Hematopoietic multipotent progenitor cell treated with erythropoietin and hydrocortisone succinate and interleukin-3 and kit ligand, for 15 days (in vitro differentiated cells): Measurements from ENCODE around the gene ACLY.
A peak's percentile ranks its signal among the peaks of the same experiment; 100 is the strongest.
"Not testable (repeated sequence)": the region's sequence is repeated elsewhere in the genome, so short reads cannot be mapped to it uniquely, and the experiment has no call there.

Experiments used
- DNase-seq: peaks from one replicate; pipeline ENCODE4 v3.0.0-alpha.2; 2015; ENCODE audit warnings: low spot score

The ACLY gene

DNA sequence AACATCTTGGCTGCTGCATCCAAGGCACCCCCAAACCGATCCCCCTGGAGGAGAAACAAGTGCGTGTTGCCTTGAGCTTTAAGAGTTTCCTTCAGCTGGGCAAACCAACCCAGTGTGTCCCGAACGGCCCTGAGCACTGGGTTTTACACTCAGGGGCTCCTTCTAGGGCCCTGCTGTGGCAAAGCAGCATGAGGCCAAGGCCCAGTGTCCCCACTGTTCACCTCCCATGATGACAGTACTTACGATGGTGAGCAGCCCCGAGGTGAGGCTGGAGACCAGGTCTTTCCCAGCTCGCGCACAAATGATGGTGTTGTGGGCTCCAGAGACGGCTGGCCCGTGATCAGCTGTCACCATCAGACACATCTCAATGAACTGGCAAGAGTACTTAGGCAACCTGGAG lies 47.0 kb downstream of the ACLY start:
- DNase-seq = no peak

DNA sequence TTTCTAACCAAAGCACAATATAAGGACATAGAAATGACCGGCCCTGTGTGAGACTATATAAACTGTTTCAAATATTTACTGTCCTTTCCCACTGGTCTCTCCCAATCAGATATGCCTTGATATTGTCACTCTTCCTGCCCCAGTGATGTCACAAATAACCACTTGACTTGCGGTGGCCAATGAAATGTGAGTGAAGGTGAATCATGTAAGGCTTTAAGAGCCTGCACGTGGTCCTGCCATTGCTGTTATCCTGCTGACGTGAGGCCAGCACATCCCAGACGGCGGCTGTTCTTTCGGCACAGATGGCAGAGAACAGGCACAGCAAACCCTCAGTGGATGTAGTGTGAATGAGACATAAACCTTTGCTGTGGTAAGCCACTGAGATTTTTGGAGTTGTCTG lies 48.1 kb downstream of the ACLY start:
- DNase-seq = no peak

DNA sequence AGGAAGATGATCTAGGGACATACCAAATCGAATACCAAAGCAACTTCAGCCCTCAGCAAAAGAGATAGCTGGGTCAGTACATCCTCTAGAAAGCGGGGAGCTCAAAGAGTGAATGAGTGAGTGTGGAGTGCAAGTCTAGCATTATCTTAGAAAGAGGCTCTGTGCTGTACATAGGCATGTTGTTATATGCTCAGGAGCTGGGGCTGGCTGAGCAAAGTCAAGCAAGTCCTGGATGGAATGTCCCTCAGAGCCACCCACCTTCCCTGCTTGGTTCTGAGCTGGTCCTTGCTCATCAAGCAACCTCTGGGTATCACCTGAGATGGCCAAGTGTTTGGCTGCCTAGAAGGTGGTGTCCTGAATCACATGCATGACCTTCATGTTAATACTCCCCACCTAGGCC lies 48.7 kb downstream of the ACLY start:
- no peak for DNase-seq

DNA sequence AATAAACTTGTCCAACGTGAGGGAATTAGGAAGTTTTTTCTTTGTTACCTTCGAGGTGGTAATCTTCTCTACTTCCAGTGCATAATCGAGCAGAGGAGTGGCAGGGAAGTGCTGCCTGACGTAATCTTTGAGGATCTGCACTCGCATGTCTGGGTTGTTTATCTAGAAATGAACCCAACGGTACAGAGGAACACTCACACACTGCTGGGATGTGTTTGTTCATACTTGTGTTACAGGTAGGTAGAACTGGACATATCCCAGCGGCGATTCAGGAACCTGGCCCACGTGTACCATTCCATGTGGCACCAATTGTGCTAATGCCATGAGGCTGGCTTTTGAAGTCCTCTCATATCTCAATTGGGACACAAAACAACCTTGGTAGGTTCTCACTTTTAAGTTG lies 49.3 kb downstream of the ACLY start:
- no peak for DNase-seq

DNA sequence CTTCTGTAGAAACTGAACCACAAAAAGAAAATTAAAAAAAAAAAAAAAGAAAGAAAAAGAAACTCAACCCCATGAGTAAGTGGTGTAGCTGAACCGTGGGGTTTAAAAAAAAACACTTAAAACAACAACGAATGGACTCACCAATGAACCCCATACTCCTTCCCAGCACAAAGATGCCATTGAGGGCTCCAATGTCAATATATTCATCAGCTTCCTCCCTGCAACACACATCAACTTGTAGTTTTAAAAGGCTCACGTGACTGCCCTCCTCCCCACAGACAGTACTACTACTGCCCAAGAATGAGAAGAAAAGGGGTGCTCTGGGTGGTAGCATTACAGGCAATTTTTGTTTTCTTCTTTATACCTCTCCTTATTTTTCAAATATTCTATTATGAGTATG lies 50.2 kb downstream of the ACLY start:
- no peak for DNase-seq

DNA sequence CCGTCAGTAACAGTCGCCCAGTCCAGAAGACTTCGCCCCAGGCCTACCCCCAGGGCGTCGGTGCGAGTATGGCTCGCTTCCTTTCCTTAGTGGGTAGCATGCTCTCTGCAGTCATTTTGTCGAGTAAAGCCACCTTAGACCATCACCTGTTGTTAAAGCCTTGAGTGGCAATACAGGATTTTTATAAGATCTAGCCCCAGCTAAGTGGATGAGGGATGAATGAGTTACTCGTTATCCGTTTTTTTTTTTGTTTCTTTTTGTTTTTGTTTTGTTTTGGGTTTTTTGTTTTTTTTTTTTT lies 53.2 kb downstream of the ACLY start:
- no peak for DNase-seq

DNA sequence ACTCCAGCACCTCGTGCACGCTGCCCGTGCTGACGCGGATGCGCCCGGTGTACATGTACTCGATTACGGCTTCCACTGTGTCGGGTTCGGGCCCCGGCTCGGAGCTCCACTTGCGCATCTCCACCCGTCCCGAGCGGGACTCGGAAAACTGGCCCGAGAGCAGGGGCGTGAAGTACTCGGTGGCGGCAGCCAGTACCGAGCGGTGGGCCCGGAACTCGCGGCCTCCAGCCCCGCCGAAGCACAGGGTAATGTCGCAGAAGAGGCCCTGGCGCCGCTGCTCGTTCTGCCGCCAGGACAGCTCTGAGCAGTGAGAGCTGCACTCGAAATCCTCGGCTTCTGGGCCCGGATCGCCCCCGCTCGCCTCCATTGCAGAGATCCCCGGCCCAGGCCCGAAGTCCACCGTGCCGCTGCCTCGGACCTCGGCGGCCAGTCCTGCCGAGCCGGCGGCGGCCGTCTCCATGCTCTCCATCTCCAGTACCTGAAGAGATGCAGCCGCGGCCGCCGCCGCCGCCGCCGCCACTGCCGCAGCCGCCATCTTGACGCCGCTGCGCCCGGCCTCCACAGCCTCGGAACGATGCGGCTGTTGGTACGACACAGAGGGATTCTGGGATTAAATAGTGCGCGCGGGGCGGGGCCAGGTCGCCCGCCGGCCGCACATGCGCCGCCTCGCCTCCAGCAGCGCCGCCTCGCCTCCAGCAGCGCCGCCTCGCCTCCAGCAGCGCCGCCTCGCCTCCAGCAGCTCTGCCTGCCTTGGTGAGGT lies 53.7 kb downstream of the ACLY start, which contains the start of gene KLHL11:
KLHL11 (minus strand) TSS at position 588 of the 760 bp plus-strand sequence; CDS start at position 535, 53 bp downstream.
- peak; percentile 90 for DNase-seq

DNA sequence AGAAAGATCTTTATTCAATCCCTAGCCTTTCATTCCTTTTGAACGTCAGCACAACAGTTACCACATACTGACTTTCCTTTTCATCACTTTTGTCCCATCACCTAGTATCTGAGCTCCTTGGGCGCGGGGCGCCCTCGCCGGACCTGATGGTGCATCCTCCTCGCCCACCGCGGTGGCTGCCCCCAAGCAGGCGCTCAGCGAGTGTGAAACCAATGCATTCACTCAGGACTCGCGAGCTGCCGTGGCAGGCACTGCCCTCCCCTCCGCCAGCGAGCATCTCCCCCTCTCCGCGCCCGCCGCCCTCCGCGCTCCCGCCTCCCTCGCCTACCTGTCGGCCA lies 54.3 kb downstream of the ACLY start:
- no peak for DNase-seq

DNA sequence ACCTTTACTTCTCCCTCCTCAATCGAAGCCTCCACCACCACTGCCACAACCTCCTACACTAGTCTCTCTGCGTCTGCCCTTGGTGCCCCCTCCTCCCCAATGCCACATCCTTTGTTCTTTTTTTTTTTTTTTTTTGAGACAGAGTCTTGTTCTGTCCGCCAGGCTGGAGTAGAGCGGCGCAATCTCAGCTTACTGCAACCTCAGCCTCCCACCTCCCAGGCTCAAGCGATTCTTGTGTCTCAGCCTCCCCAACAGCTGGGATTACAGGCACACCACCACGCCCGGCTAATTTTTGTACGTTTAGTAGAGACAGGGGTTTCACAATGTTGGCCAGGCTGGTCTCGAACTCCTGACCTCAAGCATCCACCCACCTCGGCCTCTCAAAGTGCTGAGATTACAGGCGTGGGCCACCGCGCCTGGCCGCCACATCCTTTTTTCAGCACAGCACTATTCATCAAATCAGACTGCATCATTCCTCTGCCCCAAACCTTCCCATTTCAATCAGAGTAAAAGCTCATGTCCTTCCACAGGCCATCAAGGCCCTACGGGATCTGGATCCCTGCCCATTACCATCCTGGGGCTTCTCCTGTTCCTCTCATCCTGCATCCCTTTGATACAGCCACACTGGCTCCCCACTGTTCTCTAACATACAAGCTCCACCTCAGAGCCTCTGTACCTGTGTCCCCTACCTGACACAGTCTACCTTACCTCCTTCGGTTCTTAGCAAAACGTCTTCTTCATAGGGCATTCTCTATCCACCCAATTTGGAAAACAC lies 55.5 kb downstream of the ACLY start:
- DNase-seq = no peak

DNA sequence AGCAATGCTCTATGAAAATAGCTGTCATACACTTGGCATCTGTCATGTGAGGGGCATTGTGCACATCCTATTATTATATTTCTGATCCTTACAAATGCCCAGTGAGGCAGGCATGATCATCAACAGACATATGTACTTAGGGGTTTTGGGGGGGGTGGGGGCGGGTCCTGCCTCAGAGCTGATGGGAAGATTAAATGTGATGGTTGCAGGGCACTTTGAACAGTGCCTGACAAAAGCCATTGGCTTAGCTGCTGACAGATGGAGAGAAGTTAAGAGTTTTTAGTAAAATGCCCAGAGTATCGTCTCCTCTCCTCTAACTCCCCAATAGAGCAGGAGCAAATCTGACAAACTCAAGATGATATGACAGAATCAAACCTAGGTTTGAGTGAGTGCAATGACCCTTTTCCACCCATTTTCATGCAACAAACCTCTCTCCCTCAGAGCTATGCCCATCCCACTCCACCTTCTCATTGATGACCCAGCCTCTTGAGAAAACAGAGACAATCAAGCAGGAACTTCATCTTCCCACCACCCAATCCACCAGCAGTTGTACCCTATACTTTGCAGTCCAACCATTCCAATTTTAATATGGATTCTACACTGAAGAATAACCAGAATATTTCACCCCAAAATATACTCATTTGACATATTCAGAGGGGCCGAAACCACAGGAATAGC lies 58.4 kb downstream of the ACLY start:
- no peak for DNase-seq

DNA sequence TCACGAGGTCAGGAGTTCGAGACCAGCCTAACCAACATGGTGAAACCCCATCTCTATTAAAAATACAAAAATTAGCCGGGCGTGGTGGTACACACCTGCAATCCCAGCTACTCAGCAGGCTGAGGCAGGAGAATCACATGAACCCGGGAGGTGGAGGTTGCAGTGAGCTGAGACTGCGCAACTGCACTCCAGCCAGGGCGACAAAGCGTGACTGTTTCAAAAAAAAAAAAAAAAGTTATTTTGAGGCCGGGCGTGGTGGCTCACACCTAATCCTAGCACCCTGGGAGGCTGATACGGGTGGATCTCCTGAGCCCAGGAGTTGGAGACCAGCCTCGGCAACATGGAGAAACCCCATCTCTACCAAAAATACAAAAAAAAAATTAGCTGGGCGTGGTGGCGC lies 67.4 kb downstream of the ACLY start:
- DNase-seq = not testable (repeated sequence)

DNA sequence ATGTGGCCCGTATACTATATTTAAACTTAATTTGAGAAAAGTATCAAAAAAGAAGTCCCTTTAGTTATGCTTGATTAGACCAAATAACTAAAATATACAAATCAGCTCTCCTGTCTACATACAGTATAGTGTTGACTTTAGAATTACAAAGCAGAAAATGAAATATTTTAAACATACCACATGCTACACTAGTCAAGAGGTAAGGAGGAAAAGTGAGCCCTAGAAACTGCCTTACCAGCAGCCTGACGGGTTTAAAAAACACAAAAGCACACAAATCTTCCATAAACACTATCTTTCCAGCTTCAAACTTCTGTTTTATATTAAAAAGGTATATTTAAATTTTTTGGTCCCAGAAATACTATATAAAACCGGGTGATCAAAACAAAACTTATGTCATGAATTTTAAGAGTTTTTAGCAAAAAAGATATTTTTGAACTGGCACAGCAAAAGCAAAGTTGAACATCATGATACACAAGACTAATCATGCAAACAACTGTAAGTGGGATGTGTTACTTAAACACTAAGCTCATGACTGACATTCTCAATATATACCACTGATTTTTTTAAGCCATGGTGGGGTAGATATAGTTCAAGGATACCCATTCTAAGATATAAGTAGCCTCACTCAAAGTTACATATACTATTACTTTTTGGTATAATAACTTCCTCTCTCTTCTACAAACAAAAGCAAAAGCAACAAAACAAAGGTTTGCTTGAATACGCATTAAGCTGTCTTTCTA lies 69.3 kb downstream of the ACLY start:
- DNase-seq = no peak

DNA sequence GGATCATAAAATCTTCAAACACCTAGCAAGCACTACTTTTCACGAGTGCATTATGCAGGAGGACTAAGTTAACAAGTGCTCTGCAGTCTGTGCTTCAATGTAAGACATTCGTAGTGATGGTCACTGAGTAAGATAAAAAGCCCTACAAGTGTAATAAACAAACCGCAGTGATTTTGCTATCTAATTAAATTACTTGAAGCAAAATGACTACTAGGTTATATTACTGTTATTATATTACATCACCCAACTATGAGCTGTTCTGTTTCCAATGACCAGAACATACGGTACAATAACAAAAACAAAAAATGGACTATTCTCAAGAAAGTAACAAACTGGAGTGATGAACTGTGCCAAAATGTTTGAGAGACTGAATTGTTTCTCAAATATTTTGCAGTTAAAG lies 70.0 kb downstream of the ACLY start:
- no peak for DNase-seq

DNA sequence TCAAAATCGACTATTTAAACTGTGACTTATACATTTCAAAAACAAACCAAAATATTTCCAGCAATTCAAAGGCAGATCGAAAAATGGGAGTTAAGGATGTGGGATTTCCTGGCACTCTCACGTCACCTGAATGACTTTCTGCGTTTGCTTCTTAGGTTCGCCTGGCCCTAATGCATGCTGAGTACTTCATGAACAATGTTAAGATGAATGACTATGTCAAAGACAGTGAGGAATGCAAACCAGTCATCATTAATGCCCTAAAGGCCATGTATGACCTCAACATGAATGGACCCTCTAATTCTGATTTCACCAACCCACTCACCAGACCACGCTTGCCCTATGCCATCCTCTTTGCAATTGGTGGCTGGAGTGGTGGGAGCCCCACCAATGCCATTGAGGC lies 73.8 kb downstream of the ACLY start:
- DNase-seq = no peak

DNA sequence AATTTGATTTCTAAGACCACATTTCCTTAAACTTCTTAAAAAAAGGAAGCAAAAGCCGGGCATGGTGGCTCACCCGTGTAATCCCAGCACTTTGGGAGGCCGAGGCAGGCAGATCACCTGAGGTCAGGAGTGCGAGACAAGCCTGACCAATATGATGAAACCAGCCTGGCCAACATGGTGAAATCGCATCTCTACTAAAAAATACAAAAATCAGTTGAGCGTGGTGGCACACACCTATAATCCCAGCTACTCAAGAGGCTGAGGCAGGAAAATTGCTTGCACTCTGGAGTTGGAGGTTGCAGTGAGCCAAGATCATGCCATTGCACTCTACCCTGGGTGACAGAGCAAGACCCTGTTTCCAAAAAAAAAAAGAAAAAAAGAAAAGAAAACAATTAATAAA lies 78.0 kb downstream of the ACLY start:
- DNase-seq = not testable (repeated sequence)

DNA sequence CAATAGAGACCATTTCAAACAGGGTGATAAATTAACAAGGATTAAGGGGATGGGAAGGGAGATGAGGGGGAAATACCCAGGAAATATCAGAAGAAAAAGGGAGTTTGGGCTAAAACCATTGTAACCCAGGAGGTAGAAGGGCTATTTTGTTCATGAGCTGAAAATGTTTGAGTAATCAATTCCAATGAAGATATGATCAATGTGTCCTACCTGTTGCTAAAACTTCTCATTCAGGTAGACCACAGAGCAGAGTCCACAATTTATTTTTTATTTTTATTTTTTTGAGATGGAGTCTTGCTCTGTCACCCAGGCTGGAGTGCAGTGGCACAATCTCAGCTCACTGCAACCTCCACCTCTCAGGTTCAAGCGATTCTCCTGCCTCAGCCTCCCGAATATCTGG lies 79.3 kb downstream of the ACLY start:
- not testable (repeated sequence) for DNase-seq

DNA sequence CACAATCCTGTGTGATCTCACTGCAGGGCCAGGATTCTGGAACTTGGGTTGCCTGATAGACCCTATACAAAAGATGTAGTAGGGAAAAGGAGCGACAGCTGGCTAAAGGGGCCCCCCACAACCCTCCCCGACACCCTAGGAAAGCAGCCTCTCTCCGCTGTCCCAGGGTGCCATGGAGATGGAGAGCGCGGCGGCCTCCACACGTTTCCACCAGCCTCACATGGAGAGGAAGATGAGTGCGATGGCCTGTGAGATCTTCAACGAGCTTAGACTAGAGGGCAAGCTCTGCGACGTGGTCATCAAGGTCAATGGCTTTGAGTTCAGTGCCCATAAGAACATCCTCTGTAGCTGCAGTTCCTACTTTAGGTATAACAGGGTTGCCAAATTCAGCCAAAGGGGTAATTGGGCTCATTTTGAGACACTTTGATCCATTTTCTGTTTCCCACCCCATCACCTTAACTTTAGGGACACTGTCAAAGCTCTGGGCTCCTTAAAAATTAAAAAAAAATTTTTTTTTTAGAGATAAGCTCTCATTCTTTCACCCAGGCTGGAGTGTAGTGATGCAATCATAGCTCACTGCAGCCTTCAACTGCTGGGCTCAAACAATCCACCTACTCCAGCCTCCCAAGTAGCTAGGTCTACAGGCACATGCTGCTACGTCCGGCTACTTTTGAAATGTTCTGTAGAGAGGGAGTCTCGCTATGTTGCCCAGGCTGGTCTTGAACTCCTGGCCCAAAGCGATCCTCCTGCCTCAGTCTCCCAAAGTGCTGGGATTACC lies 80.8 kb downstream of the ACLY start, which contains the start of gene KLHL10:
KLHL10 (plus strand) TSS at position 65 of the 778 bp plus-strand sequence; CDS start at position 173, 108 bp downstream.
- no peak for DNase-seq

DNA sequence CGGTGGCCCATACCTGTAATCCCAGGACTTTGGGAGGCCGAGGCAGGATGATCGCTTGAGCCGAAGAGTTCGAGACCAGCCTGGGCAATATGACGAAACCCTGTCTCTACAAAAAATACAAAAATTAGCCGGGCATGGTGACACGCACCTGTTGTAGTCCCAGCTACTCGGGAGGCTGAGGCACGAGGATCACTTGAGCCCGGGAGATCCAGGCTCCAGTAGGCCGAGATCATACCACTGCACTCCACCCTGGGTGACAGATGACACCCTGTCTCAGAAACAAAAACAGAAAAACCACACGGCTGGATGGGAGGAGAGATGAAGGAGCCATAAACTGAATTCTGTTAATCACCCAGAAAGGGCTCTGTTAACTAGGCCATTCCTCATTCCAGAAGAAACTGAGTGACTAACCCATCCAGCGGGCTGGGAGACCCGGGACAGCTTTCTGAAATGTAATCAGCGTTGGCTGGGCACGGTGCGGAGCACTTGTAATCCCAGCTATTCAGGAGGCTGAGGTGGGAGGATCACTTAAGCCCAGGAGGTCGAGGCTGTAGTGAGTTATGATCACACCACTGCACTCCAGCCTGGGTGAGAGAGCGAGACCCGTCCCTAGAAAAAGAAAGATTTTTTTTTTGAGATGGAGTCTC lies 82.1 kb downstream of the ACLY start:
- DNase-seq = no peak

DNA sequence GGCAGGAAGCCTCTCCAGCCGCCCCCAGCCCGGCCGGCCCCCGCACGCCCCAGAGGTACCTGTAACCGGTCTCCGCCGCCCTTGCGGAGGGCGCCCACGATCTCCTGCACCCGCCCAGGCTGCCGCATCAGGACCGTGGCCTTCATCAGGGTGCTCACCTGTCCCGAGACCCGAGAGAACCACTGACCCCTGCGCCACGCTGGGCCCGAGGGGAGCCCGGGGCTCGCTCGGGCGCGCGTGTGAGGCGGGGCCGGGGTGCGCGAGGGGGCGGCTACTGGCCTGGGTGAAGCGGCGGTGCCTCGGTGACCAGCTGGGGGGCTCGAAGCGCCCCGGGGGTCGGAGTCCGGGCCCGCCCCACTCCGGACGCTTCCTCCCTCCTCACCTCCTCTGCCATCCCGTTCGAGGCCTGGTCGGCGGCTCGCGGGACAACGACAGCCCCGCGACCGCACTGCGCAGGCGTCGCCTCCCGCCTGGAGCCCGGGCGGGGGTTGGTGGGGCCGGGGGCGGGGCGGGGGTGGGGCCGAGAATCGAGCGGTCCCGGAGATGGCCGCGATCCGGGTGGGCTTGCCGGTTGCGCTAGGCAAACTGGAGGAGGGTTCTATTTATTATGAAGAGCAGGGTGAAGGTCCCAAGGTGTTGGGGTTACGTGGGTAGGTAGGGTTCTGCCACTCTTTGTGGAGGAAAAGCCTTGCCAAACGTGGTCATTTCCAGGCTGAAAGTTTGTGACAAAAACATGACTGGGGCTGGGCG lies 82.8 kb downstream of the ACLY start, which contains the start of gene NT5C3B:
NT5C3B (minus strand) TSS at position 433 of the 750 bp plus-strand sequence; CDS start at position 394, 39 bp downstream.
- DNase-seq = no peak

DNA sequence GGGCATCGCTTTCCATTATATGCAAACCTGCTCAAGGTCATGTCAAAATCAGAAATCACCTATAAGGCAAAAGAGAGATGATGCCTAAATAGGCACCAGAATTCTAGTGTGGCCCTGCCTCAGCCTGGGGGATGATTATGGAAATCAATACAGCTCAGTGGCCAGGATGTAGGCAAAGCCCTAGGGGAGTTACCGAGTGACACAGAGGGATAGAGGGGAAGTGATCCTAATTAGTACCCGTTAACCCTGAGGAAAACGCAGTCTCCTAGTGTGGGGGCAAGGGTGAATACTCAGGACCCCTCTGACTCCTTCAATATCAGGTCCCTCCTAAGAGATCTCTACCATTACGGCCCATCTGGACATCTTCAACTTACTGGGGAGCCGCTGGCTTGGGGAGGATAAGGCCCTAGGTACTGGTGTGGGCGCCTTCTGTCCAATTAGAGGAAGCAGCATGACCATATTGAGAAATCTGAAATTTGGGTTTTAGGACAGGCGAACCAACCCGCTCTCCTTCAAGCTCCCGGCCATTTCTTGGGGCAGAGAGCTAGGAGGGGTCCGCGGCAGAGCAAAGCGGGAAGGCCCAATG lies 83.4 kb downstream of the ACLY start:
- DNase-seq = no peak
